Kidney glomerular epithelial cell (primary cell): Measurements from ENCODE around the gene LMAN2L.

Source experiments
- DNase-seq: peaks from one replicate; lab custom pipeline; 2025; lab: John Stamatoyannopoulos, UW

LMAN2L gene

DNA sequence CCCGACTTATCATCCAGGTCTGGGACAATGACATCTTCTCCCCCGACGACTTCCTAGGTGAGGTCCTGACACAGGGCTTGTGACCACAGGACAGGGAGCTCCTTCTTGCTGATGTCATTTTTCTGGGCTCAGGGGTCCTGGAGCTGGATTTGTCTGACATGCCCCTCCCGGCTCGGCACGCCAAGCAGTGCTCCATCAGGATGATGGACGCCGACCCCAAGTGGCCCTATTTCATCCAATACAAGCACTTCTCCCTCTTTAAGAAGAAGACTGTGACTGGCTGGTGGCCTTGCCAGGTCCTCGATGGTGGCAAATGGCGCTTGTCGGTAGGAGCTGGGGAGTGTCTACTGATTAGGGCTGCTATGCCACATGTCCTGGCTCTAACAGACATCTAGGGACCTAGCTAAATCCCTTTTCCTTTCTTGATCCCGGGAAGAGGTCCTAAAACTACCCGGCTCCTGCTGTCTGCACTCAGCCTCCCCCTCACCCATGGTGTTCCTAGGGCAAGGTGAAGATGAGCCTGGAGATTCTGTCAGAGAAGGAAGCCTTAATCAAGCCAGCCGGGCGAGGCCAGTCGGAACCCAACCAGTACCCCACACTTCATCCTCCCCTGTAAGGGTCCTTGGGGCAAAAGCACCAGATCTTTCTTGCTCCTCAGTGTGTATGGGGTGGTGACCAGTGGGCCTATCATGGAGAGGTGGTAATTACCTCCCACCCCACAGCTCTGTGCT lies 36.7 kb downstream of the LMAN2L start:
- no peak for DNase-seq

DNA sequence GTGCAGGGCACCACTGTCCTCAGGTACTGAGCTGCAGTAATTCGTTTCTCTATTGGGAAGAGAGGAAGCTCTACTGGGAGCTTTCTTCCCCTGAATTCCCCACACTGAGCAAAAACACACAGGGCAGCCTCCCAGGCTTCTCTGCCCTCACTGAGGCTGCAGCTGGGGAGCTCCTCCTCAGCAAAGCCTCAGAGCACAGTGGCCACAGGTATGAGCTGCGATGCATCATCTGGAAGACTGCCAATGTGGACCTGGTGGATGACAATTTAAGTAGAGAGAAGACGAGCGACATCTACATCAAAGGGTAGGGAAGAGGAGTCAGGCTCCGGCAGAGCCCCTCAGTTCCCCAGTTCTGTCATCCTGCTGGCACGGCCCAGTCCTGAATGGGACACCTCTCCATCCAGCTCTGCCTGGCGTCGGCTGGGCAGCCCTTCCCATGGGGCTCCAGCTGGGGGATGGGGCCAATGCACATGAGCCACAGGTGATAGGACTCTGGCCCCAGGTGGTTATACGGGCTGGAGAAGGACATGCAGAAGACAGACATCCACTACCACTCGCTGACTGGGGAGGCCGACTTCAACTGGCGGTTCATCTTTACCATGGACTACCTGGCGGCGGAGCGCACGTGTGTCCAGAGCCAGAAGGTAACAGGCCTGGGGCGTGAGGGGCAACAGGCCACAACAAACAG lies 37.6 kb downstream of the LMAN2L start:
- no peak for DNase-seq

DNA sequence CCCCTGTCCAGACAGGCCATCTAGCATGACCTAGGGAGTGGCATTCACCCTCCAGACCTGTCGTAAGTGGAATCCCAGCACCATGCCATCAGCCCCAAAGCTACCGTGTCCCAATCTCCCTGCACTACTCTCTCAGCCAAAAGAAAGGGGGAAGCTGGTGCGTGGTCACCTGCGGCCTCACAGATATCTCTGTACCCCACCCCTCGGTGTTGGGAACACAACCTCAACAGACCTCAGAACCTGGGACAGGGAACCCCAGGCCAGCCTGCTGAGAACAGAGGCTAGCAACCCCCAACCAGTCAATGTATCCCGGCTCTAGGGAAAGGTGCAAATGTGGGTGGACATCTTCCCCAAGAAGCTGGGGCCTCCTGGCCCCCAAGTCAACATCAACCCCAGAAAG lies 38.2 kb downstream of the LMAN2L start:
- no peak for DNase-seq

DNA sequence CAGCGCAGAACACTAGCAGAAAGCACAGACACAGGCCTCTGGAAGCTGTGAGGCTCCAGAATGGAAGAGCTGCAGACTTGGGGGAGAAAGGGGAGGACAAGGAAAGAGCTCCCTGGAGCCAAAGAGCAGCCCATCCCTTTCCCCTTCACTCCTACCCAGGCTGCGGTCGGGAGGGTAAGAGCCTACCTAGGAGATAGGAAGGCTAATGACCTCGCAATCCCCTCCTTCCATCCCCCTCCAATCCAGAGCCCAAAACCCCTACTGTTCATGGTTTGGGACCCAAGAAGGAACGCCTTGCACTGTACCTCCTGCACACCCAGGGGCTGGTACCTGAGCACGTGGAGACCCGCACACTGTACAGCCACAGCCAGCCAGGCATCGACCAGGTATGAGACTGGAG lies 39.8 kb downstream of the LMAN2L start:
- no peak for DNase-seq

DNA sequence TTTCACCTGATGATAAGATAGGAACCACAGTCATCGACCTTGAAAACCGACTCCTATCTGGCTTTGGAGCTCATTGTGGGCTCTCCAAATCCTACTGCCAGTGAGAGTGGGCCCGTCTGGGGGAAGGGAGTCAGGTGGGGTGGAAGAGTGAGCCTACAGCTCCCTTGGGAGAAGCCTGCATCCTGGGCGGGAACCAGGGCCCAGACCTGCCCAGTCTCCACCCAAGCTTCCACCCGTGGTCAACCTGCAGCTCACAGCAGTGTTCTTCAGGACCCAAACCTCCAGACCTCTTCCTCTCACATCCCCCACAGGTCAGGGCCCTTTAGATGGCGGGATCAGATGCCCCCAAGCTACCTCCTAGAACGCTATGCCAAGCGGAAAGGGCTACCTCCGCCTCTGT lies 40.2 kb downstream of the LMAN2L start:
- no peak for DNase-seq

DNA sequence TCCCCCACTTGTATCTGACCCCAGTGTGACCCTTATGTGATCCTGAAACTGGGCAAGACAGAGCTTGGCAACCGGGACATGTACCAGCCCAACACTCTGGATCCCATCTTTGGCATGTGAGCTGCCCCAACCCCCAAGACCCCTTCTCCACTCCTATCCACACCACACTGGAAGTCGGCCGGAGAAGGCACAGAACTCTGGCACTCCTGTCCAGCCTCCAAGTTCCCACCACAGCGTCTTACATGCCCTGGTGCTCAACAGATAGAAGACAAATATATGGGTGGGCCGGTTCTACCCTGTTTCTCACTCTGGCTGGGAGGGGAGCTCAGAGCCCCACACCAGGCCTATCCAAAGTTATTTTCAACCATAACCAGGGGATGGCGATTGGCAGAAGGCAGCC lies 40.8 kb downstream of the LMAN2L start:
- DNase-seq, result no peak

DNA sequence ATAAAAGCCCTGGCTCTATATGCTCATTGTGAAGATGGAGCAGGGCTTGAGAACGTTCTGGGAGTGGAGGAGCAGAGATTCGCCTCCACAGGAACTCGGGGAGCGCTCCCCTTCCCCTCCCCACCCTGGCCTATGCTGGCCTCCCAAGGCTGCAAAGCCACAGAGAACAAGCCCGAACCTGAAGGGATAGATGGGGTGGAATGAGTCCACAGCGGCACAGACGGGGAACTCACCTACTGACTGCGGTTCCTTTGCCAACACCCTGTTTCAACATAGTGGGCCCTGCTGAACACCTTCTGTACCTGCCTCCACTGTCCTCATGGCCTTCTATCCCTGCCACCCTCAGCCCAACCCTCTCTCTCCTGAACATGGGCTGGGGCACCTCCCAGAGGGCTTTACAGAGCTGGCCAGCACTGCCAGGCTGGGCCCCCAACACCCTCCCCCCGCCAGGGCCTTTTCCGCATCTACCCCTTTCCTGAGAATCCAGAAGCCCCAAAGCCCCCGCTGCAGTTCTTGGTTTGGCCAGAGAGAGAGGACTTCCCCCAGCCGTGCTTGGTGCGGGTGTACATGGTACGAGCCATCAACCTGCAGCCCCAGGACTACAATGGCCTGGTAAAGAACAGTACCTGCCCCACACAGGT lies 41.5 kb downstream of the LMAN2L start:
- DNase-seq, result no peak

DNA sequence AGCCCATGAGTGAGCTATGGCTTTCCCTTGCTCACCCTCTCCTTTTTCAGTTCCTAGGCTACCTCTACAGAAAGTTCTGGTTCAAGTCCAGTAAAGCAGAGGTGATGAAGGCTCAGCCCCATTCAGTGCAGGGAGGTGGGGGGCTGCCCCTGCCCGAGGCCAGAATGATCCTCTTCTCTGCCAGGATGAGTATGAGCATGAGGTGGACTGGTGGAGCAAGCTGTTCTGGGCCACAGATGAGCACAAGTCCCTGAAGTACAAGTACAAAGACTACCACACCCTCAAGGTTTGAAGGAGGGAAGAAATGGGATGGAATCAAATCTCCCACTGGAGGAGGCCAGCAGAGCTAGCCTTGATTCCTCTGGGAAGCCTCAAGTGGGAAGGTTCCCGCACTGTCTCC lies 42.4 kb downstream of the LMAN2L start:
- no peak for DNase-seq

DNA sequence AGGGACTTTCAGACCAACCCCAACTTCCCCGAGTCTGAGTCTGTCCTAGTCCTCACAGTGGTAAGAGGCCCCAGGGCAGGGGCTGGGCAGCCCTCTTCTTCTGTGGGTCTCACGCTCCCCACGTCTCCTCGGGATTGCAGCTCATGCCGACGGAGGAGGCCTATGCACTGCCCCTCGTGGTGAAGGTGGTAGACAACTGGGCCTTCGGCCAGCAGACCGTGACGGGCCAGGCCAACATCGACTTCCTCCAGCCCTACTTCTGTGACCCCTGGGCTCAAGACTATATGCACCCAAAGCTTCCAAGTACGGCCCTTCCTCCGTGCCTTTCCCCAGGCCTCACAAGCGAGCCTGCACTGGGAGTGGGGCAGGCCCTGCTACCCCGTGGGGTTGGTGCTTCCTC lies 44.3 kb downstream of the LMAN2L start:
- DNase-seq, result no peak

DNA sequence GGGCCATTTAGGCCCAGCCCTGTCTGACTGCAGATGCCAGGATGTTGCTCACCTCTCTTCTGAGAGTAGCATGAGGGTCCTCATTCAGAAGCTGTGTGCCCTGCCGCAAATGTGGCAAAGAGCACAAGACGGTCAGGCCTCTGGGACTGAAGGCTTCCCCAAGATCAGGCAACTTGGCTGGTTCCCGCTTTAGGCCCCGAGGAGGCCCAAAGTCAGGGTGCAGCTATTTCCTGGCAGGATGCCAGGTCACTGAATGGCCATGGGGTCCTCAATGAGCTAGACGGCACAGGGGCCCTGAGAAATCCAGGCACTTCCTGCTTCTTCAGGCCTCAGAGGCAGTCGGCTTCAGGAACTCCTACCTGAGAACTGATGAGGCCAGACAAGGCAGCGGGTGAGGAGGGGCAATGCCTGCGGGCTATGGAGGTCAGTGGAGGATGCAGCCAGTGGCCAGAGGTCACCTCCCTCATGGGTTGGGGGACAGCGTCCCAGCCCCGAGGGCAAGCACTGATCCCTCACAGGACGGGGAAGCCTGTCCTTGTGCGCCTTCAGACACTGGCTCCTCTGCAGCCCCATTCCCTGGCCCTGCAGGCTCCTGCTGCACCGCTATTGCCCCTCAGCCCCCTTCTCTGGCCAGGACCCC lies 44.9 kb downstream of the LMAN2L start:
- DNase-seq, result no peak

DNA sequence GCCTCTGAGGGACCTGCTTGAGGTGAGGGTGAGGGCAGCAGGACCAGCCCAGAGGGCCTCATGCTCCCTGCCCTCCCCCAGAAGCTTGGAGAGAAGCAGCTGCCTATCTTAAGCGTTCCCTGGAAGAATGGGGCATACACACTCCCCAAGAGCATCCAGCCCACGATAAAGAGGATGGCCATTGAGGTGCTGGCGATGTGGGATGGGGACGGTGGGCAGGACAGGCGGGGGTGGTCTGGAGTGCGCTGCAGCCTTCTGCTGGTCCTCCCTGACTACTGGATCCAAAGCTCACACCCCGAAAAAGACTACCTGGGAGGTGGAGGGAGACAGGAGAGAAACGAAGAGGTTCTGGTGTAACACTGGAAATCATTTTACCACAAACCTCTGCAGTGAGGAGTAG lies 45.6 kb downstream of the LMAN2L start:
- DNase-seq, result no peak

DNA sequence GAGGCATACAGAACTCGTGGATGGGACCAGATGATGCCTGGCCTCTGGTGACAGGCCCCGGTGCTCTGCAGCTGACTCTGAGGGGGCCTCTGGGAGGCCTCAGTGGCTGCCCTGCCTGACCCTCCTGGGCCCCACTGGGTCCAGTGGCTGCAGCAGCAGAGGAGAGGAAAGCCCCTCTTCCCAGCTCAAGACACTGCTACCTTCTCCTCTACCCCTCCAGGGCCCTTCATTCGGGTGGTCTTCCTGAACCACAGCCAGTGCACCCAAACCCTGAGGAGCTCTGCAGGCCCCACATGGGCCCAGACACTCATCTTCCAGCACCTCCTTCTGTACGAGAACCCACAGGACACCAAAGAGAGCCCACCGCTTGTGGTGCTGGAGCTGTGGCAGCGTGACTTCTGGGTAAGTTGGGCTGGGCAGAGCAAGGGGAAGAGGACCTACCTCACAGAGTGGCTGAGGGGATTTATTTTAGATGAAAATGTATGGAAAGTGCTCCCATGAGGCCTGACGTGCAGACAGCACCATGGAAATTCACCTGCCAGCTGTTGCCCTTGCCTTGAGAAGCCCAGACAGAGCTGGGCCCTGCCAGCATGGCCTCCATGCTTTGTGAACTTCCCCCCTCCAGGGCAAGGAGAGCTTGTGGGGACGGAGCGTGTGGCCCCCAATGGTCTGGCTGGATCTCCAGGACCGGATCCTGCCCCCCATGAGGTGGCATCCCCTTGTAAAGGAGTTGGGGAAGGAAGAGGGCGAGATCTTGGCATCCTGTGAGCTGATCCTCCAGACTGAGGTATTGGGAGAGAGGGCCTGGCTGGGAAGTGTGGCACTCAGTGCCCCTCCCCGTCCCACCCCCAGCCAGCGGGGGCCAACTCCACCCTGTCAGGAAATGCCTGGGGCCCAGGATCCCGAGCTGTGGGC lies 46.3 kb downstream of the LMAN2L start:
- no peak for DNase-seq

DNA sequence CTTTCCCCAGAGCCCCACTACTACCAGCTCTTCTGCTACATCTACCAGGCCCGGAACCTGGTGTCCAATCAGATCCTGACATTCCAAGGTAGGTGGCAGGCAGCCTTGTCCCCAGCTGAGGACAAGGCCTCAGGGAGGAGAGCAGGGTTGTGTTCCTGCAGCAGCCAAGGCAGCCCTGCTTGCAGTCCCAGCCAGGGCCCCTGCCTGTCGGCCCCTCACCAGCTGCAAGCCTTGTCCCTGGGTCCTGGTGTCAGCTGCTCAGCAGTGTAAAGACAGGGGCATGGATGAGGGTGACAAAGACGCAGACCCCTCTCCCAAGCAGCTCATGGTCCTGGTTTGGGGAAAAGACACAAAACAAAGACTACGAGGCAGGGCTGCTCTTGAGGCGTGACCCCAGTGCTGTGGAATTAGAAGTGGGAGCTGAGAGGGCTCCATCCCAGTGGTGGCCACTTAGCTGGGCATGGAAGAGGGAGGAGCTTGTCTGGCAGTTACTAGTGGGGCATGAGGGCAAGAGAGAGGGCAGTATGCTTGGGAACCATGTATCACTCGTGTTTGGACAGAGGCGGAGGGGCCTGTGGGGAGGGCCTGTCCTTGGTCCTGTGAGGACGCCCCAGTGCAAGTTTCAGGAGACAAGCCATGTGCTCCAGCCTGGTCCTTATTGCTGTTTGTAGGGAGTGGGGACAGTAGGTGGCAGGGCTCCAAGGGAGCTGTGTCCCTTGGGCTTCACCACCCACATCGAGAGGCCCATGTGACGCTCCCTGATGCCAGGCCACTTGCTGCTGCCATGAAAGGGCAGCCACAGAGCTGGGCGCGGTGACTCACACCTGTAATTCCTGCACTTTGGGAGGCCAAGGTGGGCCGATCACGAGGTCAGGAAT lies 47.5 kb downstream of the LMAN2L start:
- no peak for DNase-seq

DNA sequence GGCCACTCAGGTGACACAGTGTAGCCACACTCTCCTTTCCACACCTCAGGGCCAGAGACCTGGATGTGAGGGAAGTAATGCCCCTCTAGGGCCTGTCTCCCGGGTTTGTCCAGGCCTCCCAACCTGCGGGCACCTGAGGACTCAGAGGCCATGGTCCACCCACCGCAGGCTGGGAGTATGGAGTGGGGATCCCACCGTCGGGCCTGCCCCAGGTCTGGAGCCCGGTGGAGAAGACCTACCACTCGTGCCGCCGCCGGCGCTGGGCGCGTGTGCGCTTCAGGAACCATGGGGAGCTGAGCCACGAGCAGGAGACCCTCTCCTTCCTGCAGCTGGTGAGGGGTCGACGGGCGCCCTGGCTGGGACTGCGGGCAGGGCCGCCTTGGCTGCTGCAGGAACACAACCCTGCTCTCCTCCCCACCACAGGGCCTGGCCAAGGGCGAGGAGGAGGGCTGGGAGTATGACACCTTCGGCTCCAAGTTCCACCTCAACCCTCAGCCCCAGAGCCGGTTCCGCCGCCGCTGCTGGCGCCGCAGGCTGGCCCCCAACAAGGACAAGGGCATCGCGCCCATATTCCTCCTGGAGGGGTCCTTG lies 48.7 kb downstream of the LMAN2L start:
- DNase-seq, result no peak

DNA sequence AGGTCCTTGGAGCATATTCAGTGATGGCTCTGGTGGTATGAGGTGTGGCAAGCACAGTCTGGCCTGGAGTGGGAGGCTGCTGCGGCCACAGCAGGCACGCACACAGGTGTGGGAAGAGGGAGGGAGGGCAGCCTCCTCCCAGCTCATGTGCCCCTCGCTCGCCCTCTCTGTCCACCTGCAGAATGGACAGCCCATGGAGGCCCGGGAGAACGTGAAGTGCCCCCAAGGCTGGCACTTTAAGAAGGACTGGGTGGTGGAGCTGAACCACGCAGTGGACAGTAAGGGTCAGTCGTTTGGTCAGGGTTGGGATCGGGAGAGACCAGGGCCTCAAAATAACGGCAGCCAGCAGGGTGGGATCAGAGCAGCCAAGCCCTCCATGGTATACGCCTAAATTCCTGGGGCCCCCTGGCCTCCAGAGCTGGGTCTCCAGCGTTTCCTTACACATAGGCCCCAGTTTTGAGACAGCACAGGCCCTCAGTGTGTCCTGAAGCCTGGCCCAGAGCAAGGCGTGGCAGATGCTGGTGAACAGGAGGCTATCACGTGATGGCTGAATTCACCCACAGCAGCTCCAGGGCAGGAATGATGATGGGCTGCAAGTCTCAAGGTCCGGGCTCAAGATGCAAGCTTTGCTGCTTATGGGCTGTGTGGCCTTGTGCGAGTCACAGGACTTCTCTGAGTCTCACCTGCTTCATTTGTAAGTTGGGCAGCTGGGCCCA lies 49.4 kb downstream of the LMAN2L start:
- DNase-seq, result no peak

DNA sequence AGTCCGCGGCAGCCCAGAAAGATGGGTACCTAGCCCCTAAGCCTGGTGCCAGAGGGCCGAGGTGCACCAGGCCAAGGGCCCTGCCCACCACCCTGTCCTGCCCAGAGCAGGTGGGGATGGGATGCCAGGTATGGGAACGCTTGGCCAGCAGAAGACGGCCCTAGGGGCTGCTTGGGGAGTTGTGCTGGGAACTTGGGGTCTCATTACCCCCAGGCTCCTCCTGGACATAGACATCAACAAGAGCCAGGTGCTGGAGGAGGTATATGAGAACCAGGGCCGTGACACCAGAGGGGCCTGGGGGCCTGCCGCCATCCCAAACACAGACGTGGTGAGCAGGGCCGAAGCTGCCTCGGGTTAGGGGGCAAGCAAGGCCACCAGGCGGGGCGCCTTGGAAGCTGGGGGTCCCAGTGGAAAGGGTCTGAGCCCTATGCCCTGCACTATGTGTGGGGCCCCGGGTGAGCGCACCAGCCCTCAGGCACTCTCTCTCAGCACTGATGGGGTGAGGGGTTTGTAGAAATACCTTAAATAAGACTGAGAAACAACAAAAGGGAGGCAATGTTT lies 50.4 kb downstream of the LMAN2L start:
- DNase-seq, result no peak

DNA sequence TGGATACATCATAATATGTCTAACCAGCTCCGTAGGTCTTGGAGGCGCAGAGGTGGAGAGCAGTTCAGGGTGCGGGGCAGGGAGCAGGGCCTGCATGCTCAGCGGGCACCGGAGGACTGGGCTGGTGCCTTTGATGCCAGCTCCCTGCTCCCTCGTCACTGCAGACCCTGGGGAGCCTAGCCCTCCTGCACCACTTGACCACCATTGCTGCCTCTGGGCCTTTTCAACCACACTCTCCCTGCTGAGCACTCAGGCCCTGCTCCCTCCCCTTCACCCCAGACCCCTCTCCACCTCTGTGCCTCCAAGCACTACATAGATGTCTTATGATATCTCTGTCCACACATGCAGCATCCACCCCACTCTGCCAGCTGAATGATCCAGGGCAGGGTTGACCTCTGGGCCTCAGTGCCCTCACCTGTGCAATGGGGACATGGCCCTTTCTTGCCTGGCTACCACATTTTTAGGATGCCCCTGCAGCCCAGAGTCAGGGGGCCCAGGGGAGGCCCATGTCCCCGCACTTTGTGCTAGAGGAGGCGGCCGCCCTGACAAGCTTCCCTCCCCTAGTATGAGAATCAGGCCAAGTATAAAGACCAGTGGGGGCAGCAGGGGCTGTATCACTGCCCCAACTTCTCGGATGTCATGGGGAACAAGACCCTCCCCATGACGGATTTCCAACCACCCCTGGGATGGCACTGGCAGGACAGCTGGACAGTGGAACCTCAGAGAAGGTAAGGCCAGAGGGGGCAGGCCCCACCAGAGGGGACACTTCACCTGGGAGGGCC lies 51.0 kb downstream of the LMAN2L start:
- DNase-seq, result no peak
